Body of pancreas (tissue), 4 donors: ENCODE data around the gene ACHE. TPM values are rescaled to one million over a fixed set of nuclear protein-coding genes. Genes with fewer than 3 reads are reported as not detected.

Experiments used
- ATAC-seq: fragments of 150-250 bp; one replicate; pipeline ENCODE4 v1.9.1; 2016
- DNase-seq, 4 donors: peaks; one replicate each; pipeline ENCODE4 v3.0.0-alpha.2; 2019
- H3K27ac ChIP-seq, 4 donors: fragments of 200-600 bp; sonication (generic); 1 replicate in 3 of 4; 2 replicates in 1 of 4; pipeline versions ENCODE4 v1.5.1 to v1.6.1; 2016 to 2019; ENCODE audit warnings: mild to moderate bottlenecking in 1 of 4, mixed read lengths in 1 of 4, moderate library complexity in 1 of 4
- H3K27me3 ChIP-seq, 2 donors: fragments of 200-600 bp; sonication (generic); one replicate each; pipeline ENCODE4 v1.6.0; 2016; ENCODE audit warnings: mild to moderate bottlenecking in 1 of 2
- H3K36me3 ChIP-seq, 2 donors: fragments of 200-600 bp; sonication (generic); replicated peaks in 1 of 2; 2 replicates each; pipeline ENCODE4 v1.5.1; 2016; ENCODE audit warnings: low read depth in 2 of 2; ENCODE audit not compliant: insufficient read depth in 1 of 2
- H3K4me1 ChIP-seq: fragments of 200-600 bp; sonication (generic); one replicate; pipeline ENCODE4 v1.6.0; 2016
- H3K4me3 ChIP-seq, 2 donors: fragments of 200-600 bp; sonication (generic); 1 replicate in 1 of 2; 2 replicates in 1 of 2; pipeline ENCODE4 v1.5.1; 2016 to 2019
- H3K9me3 ChIP-seq, 3 donors: fragments of 200-600 bp; sonication (generic); 1 replicate in 2 of 3; 2 replicates in 1 of 3; pipeline ENCODE4 v1.5.1; 2016
- CTCF ChIP-seq, 7 experiments: fragments of 450-650 bp in 4 of 7; fragments of 200-600 bp in 3 of 7; sonication (generic) in 3 of 7; IDR thresholded peaks; one replicate each; pipeline ENCODE4 v1.5.1; 2016 to 2019; ENCODE audit warnings: antibody characterized with exemption in 7 of 7
- POLR2A ChIP-seq, 3 donors: fragments of 450-650 bp; IDR thresholded peaks; one replicate each; pipeline ENCODE4 v1.6.1; 2016; ENCODE audit warnings: antibody characterized with exemption in 3 of 3, mild to moderate bottlenecking in 2 of 3
- WGBS, 2 donors: methylation state at CpG; one replicate each; pipeline ENCODE4 v1.1.5; 2017; 5-methylcytosine and 5-hydroxymethylcytosine counted together
- intact Hi-C: fragments of 100-400 bp; cut with DNase I; formaldehyde crosslinking; loops from one replicate; pipeline ENCODE4 v1.15.1; 2023
- total RNA-seq, 2 donors: library from RNA; depleted of rRNA; stranded (reverse); fragments of >200 nt; gene quantifications; one replicate each; pipeline ENCODE4 v1.1.0, GENCODE V29; 2016

Gene ACHE
- total RNA-seq, 2 donors from 2014 or later = 6.2 to 7.3 TPM

GRCh38 chr7:100886142-100886935 lies 9.3 kb downstream of the ACHE start:
- H3K9me3 ChIP-seq = no peaks in the 10 kb centered on the region
- no peak for ATAC-seq
- 87 to 94% methylated on average over 11 to 27 of the region's 27 CpGs for WGBS, 2 donors
- H3K4me1 ChIP-seq = peaks cover 34% of the 10 kb centered on the region
- DNase-seq = no peak
- peaks cover 11 to 43% of the 10 kb centered on the region in 2 donors for H3K36me3 ChIP-seq
- intact Hi-C loops = no loop called here
- no peak overlapping the region for H3K4me3 ChIP-seq
- TF ChIP-seq POLR2A (IDR thresholded peaks at IDR 0.05) (no peak), CTCF (IDR thresholded peaks at IDR 0.05) (no peak)
- H3K27ac ChIP-seq = no peak overlapping the region
- H3K27me3 ChIP-seq = no peaks in the 10 kb centered on the region

- DNase-seq (no peak), ATAC-seq (no peak)
- Histone ChIP-seq H3K27me3 (no peaks in the 10 kb centered on the region), H3K4me3 (no peak overlapping the region), H3K4me1 (peaks cover 30% of the 10 kb centered on the region), H3K9me3 (no peaks in the 10 kb centered on the region), H3K27ac (no peak overlapping the region), H3K36me3 (peaks cover 11 to 43% of the 10 kb centered on the region in 2 donors)
- WGBS, 2 donors = 69 to 72% methylated on average over 17 to 22 of the region's 22 CpGs
- intact Hi-C loops = no loop called here
- no peak for TF ChIP-seq CTCF (IDR thresholded peaks at IDR 0.05)
- TF ChIP-seq POLR2A (IDR thresholded peaks at IDR 0.05) = no peak
Observed at GRCh38 chr7:100885440-100886141, 10.1 kb downstream of the ACHE start.

GRCh38 chr7:100884736-100885439 lies 10.8 kb downstream of the ACHE start:
- Histone ChIP-seq H3K27me3 (no peaks in the 10 kb centered on the region), H3K9me3 (no peaks in the 10 kb centered on the region), H3K27ac (no peak overlapping the region), H3K4me1 (peaks cover 25% of the 10 kb centered on the region), H3K4me3 (no peak overlapping the region), H3K36me3 (peaks cover 11 to 43% of the 10 kb centered on the region in 2 donors)
- TF ChIP-seq CTCF (IDR thresholded peaks at IDR 0.05) (no peak), POLR2A (IDR thresholded peaks at IDR 0.05) (no peak)
- DNase-seq (no peak), ATAC-seq (no peak)
- WGBS, 2 donors = 93 to 94% methylated on average over 29 of the region's 29 CpGs
- intact Hi-C loops = no loop called here

- WGBS, 2 donors = 89 to 91% methylated on average over 16 to 19 of the region's 24 CpGs
- H3K27me3 ChIP-seq = no peaks in the 10 kb centered on the region
- DNase-seq = no peak
- H3K27ac ChIP-seq = no peak overlapping the region
- no peak for ATAC-seq
- no peak overlapping the region for H3K4me3 ChIP-seq
- peaks cover 11 to 41% of the 10 kb centered on the region in 2 donors for H3K36me3 ChIP-seq
- H3K4me1 ChIP-seq = peaks cover 20% of the 10 kb centered on the region
- no peak for TF ChIP-seq CTCF (IDR thresholded peaks at IDR 0.05)
- no peak for TF ChIP-seq POLR2A (IDR thresholded peaks at IDR 0.05)
- intact Hi-C loops = no loop called here
- H3K9me3 ChIP-seq = no peaks in the 10 kb centered on the region
Observed at GRCh38 chr7:100882785-100883526, 12.7 kb downstream of the ACHE start.
